Glutamatergic neuron (in vitro differentiated cells): Measurements from ENCODE around the gene NSUN2. TPM values are rescaled to one million over a fixed set of nuclear protein-coding genes. Genes with fewer than 3 reads are reported as not detected.

Experiments
- DNase-seq: peaks from one replicate; pipeline ENCODE4 v3.0.0; 2022
- H3K27ac Mint-ChIP-seq: one replicate; pipeline ENCODE4 v1.8.0; 2020; ENCODE audit warnings: mild to moderate bottlenecking, mixed read lengths, inconsistent platforms; ENCODE audit not compliant: unreplicated experiment
- H3K27me3 Mint-ChIP-seq: one replicate; pipeline ENCODE4 v1.8.0; 2020; ENCODE audit warnings: mild to moderate bottlenecking, moderate library complexity, mixed read lengths, inconsistent platforms; ENCODE audit not compliant: unreplicated experiment
- H3K36me3 Mint-ChIP-seq: one replicate; pipeline ENCODE4 v1.8.0; 2020; ENCODE audit warnings: mild to moderate bottlenecking, mixed read lengths, inconsistent platforms; ENCODE audit not compliant: unreplicated experiment
- H3K4me1 Mint-ChIP-seq: one replicate; pipeline ENCODE4 v1.8.0; 2020; ENCODE audit warnings: mild to moderate bottlenecking, low read depth, mixed read lengths, inconsistent platforms; ENCODE audit not compliant: unreplicated experiment
- H3K4me3 Mint-ChIP-seq: one replicate; pipeline ENCODE4 v1.8.0; 2020; ENCODE audit warnings: mild to moderate bottlenecking, mixed read lengths, inconsistent platforms; ENCODE audit not compliant: unreplicated experiment
- H3K9me3 Mint-ChIP-seq: one replicate; pipeline ENCODE4 v1.8.0; 2020; ENCODE audit warnings: mild to moderate bottlenecking, moderate library complexity, mixed read lengths, inconsistent platforms; ENCODE audit not compliant: unreplicated experiment
- CTCF ChIP-seq: fragments of 200-600 bp; sonication (generic); IDR thresholded peaks from one replicate; pipeline ENCODE4 v1.5.0; 2021; ENCODE audit not compliant: partially characterized antibody, unreplicated experiment
- total RNA-seq: library from RNA; stranded (reverse); fragmentation: NEBNext Ultra II Directional; extraction: Animal tissue kit (Norgen Biotek cat#: 25700); gene quantifications from one replicate; pipeline ENCODE4 v1.2.1, GENCODE V29; 2021; ENCODE audit not compliant: unreplicated experiment

Gene NSUN2
- total RNA-seq, 1 donor from 2014 or later: 60.3 TPM

- H3K9me3 Mint-ChIP-seq: no peaks in the 10 kb centered on the region
- H3K4me3 Mint-ChIP-seq: no peak overlapping the region
- no peak for TF ChIP-seq CTCF
- no peak overlapping the region for H3K27ac Mint-ChIP-seq
- H3K27me3 Mint-ChIP-seq: no peaks in the 10 kb centered on the region
- peaks cover 13% of the 10 kb centered on the region for H3K36me3 Mint-ChIP-seq
- DNase-seq: no peak
- peaks cover 2% of the 10 kb centered on the region for H3K4me1 Mint-ChIP-seq
Measured at GRCh38 chr5:6593148-6594016, 39.5 kb downstream of the NSUN2 start.

DNA sequence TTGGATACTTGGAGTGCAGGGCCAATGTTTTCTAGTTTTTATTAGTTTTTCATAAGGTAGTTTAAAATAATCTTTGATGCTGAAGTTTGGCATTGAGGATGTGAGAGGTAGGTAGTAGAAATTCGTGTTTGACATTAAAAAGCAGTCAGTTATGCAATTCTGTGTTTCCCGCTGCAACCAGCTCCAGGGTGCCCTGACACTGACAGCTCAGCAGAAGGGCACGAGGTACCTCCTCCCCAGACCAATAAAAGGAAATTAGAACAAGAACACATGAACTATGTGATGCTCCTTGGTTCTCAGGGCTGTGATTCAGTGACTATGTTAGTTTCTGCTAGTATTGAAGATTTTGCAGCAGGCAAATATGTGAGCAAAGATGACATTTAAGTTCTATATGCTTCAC is 40.2 kb downstream of the NSUN2 start:
- no peak for TF ChIP-seq CTCF
- H3K4me1 Mint-ChIP-seq: no peaks in the 10 kb centered on the region
- H3K36me3 Mint-ChIP-seq: peaks cover 12% of the 10 kb centered on the region
- DNase-seq: no peak
- H3K9me3 Mint-ChIP-seq: no peaks in the 10 kb centered on the region
- no peaks in the 10 kb centered on the region for H3K27me3 Mint-ChIP-seq
- H3K4me3 Mint-ChIP-seq: no peak overlapping the region
- H3K27ac Mint-ChIP-seq: no peak overlapping the region

DNA sequence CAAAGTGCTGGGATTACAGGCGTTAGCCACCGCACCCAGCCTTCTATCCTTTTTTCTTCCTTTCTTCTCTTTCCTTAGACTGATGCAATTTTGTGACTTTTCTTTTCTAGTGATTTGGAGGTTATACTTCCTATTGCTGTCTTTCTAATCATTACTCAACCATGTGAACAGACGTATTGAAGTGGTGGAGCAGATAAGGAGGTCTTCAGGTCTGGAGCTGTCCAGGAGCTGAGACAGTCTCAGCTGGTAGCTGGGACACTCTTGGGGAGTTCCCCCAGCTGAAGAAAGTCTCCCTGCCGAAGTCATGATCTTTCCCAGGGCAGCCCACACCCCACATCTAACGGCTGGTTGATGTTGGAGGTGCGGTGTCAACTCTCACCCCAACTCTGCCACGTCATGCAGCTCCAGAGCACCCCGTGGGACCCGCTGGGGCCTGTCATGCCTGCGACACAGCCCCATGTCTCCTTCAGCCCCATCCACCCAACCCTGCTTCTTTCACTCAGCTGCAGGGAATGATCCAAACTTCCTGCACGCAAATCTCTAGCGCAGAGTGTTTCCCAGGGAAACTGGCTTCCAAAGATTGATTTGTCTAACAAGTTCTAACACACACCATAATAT is 41.1 kb downstream of the NSUN2 start:
- H3K4me3 Mint-ChIP-seq: no peak overlapping the region
- TF ChIP-seq CTCF: no peak
- no peaks in the 10 kb centered on the region for H3K9me3 Mint-ChIP-seq
- H3K27me3 Mint-ChIP-seq: peaks cover 2% of the 10 kb centered on the region
- DNase-seq: no peak
- H3K36me3 Mint-ChIP-seq: peaks cover 6% of the 10 kb centered on the region
- H3K4me1 Mint-ChIP-seq: no peaks in the 10 kb centered on the region
- no peak overlapping the region for H3K27ac Mint-ChIP-seq

GRCh38 chr5:6590581-6590980 is 42.3 kb downstream of the NSUN2 start:
- Mint-ChIP-seq H3K27me3 (peaks cover 6% of the 10 kb centered on the region), H3K27ac (no peak overlapping the region), H3K4me3 (no peak overlapping the region), H3K4me1 (no peaks in the 10 kb centered on the region), H3K36me3 (peaks cover 6% of the 10 kb centered on the region), H3K9me3 (no peaks in the 10 kb centered on the region)
- DNase-seq: no peak
- TF ChIP-seq CTCF: no peak

- no peak for TF ChIP-seq CTCF
- DNase-seq: no peak
- H3K4me1 Mint-ChIP-seq: peaks cover 8% of the 10 kb centered on the region
- H3K27ac Mint-ChIP-seq: no peak overlapping the region
- H3K4me3 Mint-ChIP-seq: no peak overlapping the region
- H3K36me3 Mint-ChIP-seq: peaks cover 5% of the 10 kb centered on the region
- no peaks in the 10 kb centered on the region for H3K9me3 Mint-ChIP-seq
- peaks cover 14% of the 10 kb centered on the region for H3K27me3 Mint-ChIP-seq
Measured at GRCh38 chr5:6587171-6587570, 45.7 kb downstream of the NSUN2 start.
